Astrocyte (in vitro differentiated cells and primary cell): Measurements from ENCODE around the gene F10. TPM values are rescaled to one million over a fixed set of nuclear protein-coding genes. Genes with fewer than 3 reads are reported as not detected.

Experiments used
- DNase-seq: peaks from one replicate; pipeline ENCODE4 v3.0.0-alpha.2; 2010; ENCODE audit warnings: low read depth
- FAIRE-seq: peaks from 2 replicates; lab custom pipeline; 2011; peaks lifted over from hg19 to GRCh38; lab: Jason Lieb, UNC
- H2AFZ ChIP-seq: 2 replicates; pipeline ENCODE4 v1.6.0; 2012; ENCODE audit warnings: low read depth, low read length, inconsistent platforms
- H3K27ac ChIP-seq: 2 replicates; pipeline ENCODE4 v1.5.1; 2011; ENCODE audit warnings: low read depth, low read length, inconsistent platforms
- H3K27me3 ChIP-seq: 2 replicates; pipeline ENCODE4 v1.6.0; 2011; ENCODE audit warnings: low read length, inconsistent platforms; ENCODE audit not compliant: insufficient read depth
- H3K36me3 ChIP-seq: 2 replicates; pipeline ENCODE4 v1.5.1; 2011; ENCODE audit warnings: low read length, inconsistent platforms; ENCODE audit not compliant: insufficient read depth
- H3K4me1 ChIP-seq: 2 replicates; pipeline ENCODE4 v1.5.1; 2011; ENCODE audit warnings: low read length, inconsistent platforms; ENCODE audit not compliant: insufficient read depth
- H3K4me2 ChIP-seq: 2 replicates; pipeline ENCODE4 v1.6.0; 2012; ENCODE audit warnings: low read length, inconsistent platforms
- H3K4me3 ChIP-seq: 2 replicates; pipeline ENCODE4 v1.5.1; 2011; ENCODE audit warnings: low read depth, mild to moderate bottlenecking, low read length, inconsistent platforms; ENCODE audit not compliant: insufficient read depth
- H3K79me2 ChIP-seq: 2 replicates; pipeline ENCODE4 v1.6.0; 2012; ENCODE audit warnings: mild to moderate bottlenecking, low read length, inconsistent platforms; ENCODE audit not compliant: insufficient read depth
- H3K9ac ChIP-seq: 2 replicates; pipeline ENCODE4 v1.6.0; 2012; ENCODE audit warnings: mild to moderate bottlenecking, low read length, inconsistent platforms
- H3K9me3 ChIP-seq: 2 replicates; pipeline ENCODE4 v1.5.1; 2012; ENCODE audit warnings: low read depth, mild to moderate bottlenecking, low read length, inconsistent platforms; ENCODE audit not compliant: insufficient read depth
- H4K20me1 ChIP-seq: 2 replicates; pipeline ENCODE4 v1.6.0; 2012; ENCODE audit warnings: low read length, inconsistent platforms; ENCODE audit not compliant: insufficient read depth
- H3K27ac Mint-ChIP-seq: one replicate; pipeline ENCODE4 v1.8.0; 2021; ENCODE audit warnings: mild to moderate bottlenecking, mixed read lengths; ENCODE audit not compliant: unreplicated experiment
- H3K27me3 Mint-ChIP-seq: one replicate; pipeline ENCODE4 v1.8.0; 2021; ENCODE audit warnings: low read depth, mixed read lengths; ENCODE audit not compliant: unreplicated experiment
- H3K36me3 Mint-ChIP-seq: one replicate; pipeline ENCODE4 v1.8.0; 2021; ENCODE audit warnings: low read depth, mixed read lengths; ENCODE audit not compliant: unreplicated experiment
- H3K4me1 Mint-ChIP-seq: one replicate; pipeline ENCODE4 v1.8.0; 2021; ENCODE audit warnings: low read depth, mixed read lengths; ENCODE audit not compliant: unreplicated experiment
- H3K4me3 Mint-ChIP-seq: one replicate; pipeline ENCODE4 v1.8.0; 2021; ENCODE audit warnings: mild to moderate bottlenecking, moderate library complexity, mixed read lengths; ENCODE audit not compliant: unreplicated experiment
- H3K9me3 Mint-ChIP-seq: one replicate; pipeline ENCODE4 v1.8.0; 2021; ENCODE audit warnings: mild to moderate bottlenecking, mixed read lengths; ENCODE audit not compliant: unreplicated experiment
- EZH2 ChIP-seq: IDR thresholded peaks from 2 replicates; pipeline ENCODE4 v1.6.1; 2012; ENCODE audit warnings: mild to moderate bottlenecking, low read length, inconsistent platforms; ENCODE audit not compliant: insufficient read depth
- total RNA-seq: library from RNA; stranded (reverse); gene quantifications from 2 replicates; pipeline ENCODE4 v1.2.1, GENCODE V29; 2021
- TF ChIP-seq, protein P1 (sequence below): IDR thresholded peaks from 2 replicates; pipeline ENCODE4 v1.5.1; 2011; ENCODE audit warnings: low read depth, mild to moderate bottlenecking, inconsistent platforms, low read length, moderate library complexity; ENCODE audit not compliant: insufficient read depth

The F10 gene
- total RNA-seq, 1 donor from 2014 or later, result 0.45 TPM

DNA sequence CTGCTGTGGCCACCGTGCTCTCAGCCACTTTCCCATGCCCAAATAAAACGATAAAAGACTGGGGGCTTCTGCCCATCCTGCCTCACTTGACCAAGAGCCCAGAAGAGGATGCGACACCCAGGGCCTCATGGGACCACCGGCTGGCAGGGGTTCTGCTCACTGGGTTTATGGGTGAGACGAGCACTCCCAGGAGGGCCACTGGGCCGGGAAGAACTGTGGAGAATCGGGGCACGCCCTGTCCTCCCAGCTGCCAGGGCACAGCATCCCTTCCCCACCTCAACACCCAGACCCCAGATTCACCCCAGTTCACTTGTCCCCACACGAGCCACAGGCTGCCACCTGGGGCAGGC lies 4.7 kb upstream of the F10 start:
- Histone ChIP-seq H3K9ac (no peak overlapping the region), H3K4me2 (no peak overlapping the region), H3K27ac (no peak overlapping the region), H3K4me3 (no peak overlapping the region), H3K27me3 (peaks cover 10% of the 10 kb centered on the region), H3K79me2 (no peaks in the 10 kb centered on the region), H3K9me3 (no peaks in the 10 kb centered on the region), H3K4me1 (no peaks in the 10 kb centered on the region), H3K36me3 (no peaks in the 10 kb centered on the region), H2AFZ (no peak overlapping the region), H4K20me1 (no peaks in the 10 kb centered on the region)
- H3K27me3 Mint-ChIP-seq, result peaks cover 56% of the 10 kb centered on the region
- no peaks in the 10 kb centered on the region for H3K9me3 Mint-ChIP-seq
- TF ChIP-seq EZH2, result no peak
- TF ChIP-seq, protein P1, sequence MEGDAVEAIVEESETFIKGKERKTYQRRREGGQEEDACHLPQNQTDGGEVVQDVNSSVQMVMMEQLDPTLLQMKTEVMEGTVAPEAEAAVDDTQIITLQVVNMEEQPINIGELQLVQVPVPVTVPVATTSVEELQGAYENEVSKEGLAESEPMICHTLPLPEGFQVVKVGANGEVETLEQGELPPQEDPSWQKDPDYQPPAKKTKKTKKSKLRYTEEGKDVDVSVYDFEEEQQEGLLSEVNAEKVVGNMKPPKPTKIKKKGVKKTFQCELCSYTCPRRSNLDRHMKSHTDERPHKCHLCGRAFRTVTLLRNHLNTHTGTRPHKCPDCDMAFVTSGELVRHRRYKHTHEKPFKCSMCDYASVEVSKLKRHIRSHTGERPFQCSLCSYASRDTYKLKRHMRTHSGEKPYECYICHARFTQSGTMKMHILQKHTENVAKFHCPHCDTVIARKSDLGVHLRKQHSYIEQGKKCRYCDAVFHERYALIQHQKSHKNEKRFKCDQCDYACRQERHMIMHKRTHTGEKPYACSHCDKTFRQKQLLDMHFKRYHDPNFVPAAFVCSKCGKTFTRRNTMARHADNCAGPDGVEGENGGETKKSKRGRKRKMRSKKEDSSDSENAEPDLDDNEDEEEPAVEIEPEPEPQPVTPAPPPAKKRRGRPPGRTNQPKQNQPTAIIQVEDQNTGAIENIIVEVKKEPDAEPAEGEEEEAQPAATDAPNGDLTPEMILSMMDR, result no peak
- peaks cover 3% of the 10 kb centered on the region for H3K4me1 Mint-ChIP-seq
- no peaks in the 10 kb centered on the region for H3K36me3 Mint-ChIP-seq
- H3K27ac Mint-ChIP-seq, result no peak overlapping the region
- DNase-seq (no peak), FAIRE-seq (no peak)
- H3K4me3 Mint-ChIP-seq, result no peak overlapping the region

DNA sequence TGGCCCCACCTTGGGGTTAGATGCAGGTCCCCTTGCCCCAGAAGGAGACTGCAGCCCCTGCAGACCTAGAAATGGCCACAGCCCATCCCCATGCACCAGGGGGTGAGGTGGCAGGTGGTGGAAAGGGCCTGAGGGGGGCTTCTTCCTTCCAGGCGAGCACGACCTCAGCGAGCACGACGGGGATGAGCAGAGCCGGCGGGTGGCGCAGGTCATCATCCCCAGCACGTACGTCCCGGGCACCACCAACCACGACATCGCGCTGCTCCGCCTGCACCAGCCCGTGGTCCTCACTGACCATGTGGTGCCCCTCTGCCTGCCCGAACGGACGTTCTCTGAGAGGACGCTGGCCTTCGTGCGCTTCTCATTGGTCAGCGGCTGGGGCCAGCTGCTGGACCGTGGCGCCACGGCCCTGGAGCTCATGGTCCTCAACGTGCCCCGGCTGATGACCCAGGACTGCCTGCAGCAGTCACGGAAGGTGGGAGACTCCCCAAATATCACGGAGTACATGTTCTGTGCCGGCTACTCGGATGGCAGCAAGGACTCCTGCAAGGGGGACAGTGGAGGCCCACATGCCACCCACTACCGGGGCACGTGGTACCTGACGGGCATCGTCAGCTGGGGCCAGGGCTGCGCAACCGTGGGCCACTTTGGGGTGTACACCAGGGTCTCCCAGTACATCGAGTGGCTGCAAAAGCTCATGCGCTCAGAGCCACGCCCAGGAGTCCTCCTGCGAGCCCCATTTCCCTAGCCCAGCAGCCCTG lies 4.2 kb upstream of the F10 start:
- no peaks in the 10 kb centered on the region for H3K36me3 Mint-ChIP-seq
- H3K4me2 ChIP-seq, result no peak overlapping the region
- no peak for TF ChIP-seq EZH2
- TF ChIP-seq, protein P1, result no peak
- no peaks in the 10 kb centered on the region for H3K36me3 ChIP-seq
- no peaks in the 10 kb centered on the region for H3K79me2 ChIP-seq
- peaks cover 3% of the 10 kb centered on the region for H3K4me1 Mint-ChIP-seq
- no peak overlapping the region for H3K27ac Mint-ChIP-seq
- no peak overlapping the region for H3K9ac ChIP-seq
- H4K20me1 ChIP-seq, result no peaks in the 10 kb centered on the region
- H3K9me3 Mint-ChIP-seq, result no peaks in the 10 kb centered on the region
- FAIRE-seq, result no peak
- no peak overlapping the region for H2AFZ ChIP-seq
- no peak for DNase-seq
- H3K4me3 Mint-ChIP-seq, result no peak overlapping the region
- no peaks in the 10 kb centered on the region for H3K9me3 ChIP-seq
- H3K27me3 Mint-ChIP-seq, result peaks cover 57% of the 10 kb centered on the region
- H3K4me1 ChIP-seq, result no peaks in the 10 kb centered on the region
- no peak overlapping the region for H3K27ac ChIP-seq
- no peak overlapping the region for H3K4me3 ChIP-seq
- H3K27me3 ChIP-seq, result peaks cover 9% of the 10 kb centered on the region

DNA sequence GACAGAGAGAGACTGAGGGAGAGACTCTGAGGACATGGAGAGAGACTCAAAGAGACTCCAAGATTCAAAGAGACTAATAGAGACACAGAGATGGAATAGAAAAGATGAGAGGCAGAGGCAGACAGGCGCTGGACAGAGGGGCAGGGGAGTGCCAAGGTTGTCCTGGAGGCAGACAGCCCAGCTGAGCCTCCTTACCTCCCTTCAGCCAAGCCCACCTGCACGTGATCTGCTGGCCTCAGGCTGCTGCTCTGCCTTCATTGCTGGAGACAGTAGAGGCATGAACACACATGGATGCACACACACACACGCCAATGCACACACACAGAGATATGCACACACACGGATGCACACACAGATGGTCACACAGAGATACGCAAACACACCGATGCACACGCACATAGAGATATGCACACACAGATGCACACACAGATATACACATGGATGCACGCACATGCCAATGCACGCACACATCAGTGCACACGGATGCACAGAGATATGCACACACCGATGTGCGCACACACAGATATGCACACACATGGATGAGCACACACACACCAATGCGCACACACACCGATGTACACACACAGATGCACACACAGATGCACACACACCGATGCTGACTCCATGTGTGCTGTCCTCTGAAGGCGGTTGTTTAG lies 3.3 kb upstream of the F10 start:
- Histone ChIP-seq H3K4me1 (no peaks in the 10 kb centered on the region), H3K9ac (no peak overlapping the region), H4K20me1 (no peaks in the 10 kb centered on the region), H3K27me3 (peaks cover 9% of the 10 kb centered on the region), H3K79me2 (no peaks in the 10 kb centered on the region), H3K4me3 (no peak overlapping the region), H3K9me3 (no peaks in the 10 kb centered on the region), H2AFZ (no peak overlapping the region), H3K36me3 (no peaks in the 10 kb centered on the region), H3K4me2 (no peak overlapping the region), H3K27ac (no peak overlapping the region)
- peaks cover 59% of the 10 kb centered on the region for H3K27me3 Mint-ChIP-seq
- no peaks in the 10 kb centered on the region for H3K36me3 Mint-ChIP-seq
- H3K4me1 Mint-ChIP-seq, result peaks cover 3% of the 10 kb centered on the region
- no peak overlapping the region for H3K27ac Mint-ChIP-seq
- TF ChIP-seq EZH2, result no peak
- TF ChIP-seq, protein P1, result no peak
- no peak overlapping the region for H3K4me3 Mint-ChIP-seq
- DNase-seq (no peak), FAIRE-seq (no peak)
- H3K9me3 Mint-ChIP-seq, result no peaks in the 10 kb centered on the region
